ENCODE results near the gene ZNF750.

ZNF750 gene

DNA sequence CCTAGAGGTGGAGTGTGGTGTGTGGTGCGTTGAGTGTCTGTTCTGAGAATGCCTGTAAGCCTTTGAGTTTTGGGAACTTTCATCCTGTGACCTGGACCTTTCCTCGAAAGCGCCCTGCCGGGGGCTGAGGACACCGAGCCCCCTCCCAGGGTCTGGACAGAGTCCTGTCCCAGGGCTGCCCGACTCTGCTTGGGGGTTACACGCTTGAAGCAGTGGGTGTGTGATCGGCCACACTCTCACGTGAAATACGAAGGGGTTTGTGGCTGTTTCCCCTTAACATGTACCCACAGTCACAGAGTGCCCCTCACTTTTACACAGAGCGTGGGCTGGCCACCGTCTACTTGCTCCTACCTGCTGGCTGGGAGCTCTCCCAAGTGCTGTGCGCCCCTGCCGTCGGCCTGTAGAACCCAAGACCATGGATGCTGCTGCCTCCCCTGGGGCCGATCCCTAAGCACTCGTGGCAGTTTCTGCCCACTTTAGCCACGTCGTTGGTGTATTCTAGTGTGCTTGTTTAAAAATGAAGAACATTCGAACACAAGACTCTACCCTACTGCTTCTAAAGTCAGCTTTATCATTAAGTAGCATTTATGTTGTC, 6.8 kb downstream of the ZNF750 start:
- no peak for DNase-seq

DNA sequence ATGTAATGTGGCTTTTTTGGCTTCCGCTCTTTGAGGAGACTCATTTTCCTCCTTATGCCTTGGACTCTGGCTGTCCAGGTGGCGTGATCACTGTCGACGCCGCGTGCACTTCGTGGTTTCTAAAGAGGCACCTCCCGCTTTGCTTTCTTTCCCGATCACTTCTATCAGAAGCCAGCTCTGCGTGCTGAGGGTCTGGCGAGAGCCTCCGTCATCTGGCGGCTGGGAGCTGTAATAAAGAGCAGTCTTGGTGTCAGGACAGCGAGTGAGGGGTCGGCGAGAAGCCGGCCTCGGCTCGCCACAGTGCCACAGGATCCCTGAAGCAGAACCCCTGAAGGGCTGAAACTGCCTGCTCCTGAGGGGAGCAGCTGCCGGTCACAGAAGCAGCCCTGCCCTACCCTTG, 7.4 kb downstream of the ZNF750 start:
- no peak for DNase-seq

DNA sequence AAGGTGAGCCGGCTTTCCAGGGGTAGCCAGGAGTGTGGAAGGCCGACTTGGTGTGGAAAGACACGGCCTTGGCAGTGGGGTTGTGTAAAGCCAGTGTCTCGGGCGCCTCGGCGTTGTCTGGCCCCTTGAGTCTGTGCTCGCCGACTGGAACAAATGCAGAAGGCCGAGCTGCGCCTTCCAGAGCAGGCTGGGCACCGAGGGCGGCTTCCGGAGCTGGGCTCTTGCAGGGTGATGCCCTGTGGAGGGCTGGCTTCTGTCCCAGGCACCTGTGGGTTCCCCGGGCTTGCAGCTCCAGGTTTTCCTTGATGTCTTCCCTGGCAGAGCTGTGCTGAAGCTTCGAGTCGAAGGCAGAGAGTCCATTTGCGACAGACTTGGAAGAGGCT, 8.0 kb downstream of the ZNF750 start:
- no peak for DNase-seq

DNA sequence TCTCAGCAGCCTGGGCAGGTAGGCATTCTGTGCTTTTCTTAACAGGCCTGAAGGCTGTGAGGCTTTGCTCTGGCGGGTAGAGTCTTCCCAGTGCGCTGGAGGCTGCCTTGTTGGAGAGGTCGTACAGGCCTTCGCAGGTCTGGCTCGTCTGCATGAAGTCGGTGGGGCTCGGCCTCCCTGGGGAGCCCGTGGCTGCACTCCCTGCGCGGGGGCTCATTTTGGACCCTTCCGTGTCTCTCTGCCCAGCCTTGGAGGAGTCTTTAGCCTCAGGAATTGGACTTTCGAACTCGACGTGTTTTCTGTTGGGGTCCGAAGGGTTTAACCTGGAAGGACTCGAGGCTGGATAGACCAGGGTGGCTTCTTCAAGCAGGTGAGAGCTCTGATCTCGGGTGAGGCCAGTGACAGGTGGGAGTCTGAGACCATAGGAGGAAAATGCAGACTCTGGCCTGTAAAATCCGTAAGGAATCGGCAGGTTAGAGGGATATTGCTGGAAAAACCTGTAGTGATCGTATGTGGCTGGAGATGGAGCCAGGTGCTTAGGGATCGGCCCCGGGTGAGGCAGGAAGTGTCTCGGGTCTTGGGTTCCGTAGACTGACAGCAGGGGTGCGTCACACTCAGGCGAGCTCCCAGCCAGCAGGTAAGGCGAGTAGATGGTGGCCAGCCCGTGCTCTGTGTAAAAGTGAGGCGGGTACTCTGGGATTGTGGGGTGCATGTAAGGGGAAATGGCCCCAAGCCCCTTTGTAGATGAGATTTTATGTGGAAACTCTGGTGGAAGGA, 8.6 kb downstream of the ZNF750 start:
- no peak for DNase-seq

DNA sequence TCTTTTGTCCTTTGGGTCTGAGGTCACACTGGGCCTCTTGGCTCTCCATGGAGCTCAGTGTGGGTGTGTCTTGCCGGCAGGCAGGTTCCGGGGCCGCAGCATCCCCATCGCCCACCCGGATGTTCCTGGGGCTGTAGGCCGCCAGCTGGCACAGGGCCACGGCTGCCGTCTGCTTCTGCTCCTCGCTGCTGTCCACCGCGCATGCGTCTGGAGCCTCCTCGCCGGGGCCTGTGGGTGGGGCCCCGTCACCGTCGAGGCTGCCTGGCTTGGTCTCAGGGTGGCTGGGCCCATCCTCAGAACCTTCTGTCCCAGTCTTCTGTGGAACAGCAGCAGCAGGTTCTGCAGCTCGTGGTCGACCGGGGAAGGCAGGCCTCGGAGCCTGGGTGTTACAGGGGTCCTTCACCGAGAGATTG, 9.6 kb downstream of the ZNF750 start:
- DNase-seq, result no peak

DNA sequence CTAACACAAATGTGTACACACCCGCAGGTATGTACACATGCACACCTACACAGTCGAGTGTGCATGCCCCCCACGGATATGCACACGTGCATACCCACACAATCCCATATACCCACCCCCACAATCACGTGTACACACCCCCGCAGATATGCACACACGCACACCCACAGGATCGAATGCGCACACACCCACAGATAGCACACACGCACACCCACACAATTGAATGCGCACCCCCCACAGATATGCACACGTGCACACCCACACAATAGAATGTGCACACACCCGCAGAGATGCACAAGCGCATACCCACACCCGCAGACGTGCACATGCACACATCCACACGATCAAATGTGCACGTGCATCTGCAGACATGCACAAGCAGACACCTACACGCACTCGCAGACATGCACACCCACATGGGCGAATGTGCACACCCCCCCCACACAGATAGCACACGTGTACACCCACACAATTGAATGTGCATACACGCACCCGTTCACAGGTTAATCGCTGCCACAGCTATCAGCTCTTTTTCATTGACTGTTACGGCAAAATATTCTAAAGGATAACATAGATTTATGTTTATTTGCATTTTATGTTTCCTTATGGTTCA, 10.8 kb downstream of the ZNF750 start:
- DNase-seq, result no peak

DNA sequence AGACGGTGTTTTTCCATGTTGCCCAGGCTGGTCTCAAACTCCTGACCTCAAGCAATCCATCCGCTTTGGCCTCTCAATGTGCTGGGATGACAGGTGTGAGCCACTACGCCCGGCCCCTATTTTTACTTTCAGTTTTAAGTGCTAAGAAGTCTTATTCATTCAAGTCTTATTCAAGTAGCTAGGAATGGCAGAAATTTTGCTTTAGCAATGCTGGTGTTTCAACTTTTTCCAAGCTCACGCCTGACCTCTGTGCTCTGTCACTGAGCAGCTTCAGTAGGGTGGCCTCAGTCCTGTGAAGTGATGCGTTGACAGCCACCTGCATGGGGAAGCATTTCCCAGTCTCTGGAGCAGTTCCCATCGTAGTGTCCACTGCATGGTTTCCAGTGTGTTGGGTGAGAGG, 12.9 kb downstream of the ZNF750 start:
- DNase-seq, result no peak

DNA sequence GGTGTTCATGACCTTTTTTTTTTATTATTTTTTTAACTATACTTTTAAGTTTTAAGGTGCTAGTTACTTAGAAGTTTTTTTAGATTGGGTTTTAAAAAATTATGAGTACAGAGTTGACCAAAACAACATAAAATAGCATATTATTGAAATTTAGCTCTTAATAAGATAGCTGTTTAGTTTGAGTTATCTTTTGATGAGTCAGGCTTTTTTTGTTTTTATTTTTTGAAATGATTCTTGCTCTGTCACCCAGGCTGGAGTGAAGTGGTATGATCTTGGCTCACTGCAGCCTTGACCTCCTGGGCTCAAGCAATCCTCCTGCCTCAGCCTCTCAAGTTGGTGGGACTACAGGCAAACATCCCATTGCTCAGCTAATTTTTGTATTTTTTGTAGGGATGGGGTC, 13.6 kb downstream of the ZNF750 start:
- no peak for DNase-seq

DNA sequence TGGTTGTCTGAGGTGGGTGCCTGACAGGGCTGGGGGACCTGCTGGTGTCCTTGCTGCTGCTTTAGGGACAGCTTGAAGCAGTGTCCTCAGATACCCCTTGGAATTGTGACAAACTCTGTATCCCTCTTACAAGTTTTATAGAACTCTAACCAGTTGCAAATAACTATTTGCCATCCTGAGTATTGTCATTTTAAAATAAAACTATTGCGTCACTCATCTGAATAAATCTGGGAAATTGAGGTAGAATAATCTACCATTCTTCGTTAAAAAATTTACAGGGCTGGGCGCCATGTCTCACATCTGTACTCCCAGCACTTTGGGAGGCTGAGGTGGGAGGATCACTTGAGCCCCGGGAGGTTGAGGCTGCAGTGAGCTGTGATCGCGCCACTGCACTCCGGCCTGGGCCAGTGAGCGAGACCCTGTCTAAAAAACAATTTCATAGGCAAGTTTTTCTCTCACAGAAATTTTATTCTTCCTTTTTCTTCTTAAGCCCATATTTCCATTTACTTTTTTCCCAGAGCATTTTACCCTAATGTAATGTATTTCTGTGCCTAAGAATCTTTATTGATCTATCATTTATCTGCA, 14.2 kb downstream of the ZNF750 start:
- DNase-seq, result no peak

DNA sequence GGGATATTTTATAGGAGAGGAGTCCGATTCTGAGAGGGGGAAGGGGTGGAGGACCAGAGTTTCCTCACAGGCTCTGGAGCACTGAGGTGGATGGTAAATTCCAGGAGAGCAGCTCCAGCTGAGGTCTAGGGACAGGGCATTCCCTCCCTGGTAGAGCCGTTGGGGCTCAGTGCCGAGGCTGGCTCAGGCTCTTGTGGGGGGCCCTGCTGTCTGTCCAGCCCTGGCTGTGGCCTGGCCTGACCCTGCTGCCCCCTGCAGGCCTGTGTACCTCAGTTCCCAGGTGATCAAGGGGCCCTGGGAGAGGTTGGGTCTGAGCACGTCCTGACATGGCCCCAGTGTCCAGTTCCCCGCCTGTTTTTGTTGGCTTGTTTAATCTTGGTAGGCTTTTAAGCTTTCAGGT, 16.8 kb downstream of the ZNF750 start:
- no peak for DNase-seq

DNA sequence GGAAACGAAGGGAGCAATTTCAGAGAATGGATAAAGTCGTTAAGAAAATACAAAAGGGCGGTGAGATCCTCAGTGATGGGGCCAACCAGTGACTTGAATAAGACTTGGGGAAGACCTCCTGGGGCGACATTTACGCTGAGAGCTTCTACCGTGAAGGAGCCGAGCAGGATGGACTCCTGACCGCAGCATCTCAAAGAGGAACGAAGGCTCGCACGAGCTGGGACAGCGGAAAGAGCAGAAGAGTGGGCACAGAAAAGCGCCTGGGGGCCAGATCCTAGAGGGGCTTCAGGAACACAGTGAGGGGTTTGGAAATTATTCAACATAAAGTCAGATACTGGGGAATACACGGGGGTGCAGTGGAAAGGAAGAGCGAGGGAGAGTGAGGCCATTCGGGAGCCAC, 17.5 kb downstream of the ZNF750 start:
- DNase-seq, result no peak

DNA sequence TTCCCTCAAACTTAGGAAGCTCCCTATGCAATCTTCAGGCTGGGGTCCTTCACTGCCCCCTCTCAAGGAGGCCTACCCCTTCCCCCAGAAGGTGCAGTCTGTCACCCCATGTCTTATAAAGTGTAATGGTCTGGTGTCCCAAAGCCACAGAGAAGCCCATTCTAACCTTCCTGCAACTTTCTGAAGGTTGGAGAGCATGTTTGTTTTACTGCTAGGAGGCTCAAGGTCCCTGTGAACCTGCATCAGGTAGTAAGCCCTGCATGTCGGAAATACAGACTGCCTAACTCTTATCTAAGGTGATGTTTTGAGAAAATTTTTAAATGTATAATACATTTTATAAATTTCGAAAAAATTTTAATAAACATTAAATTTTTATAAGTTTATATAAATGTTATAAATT, 18.3 kb downstream of the ZNF750 start:
- no peak for DNase-seq

DNA sequence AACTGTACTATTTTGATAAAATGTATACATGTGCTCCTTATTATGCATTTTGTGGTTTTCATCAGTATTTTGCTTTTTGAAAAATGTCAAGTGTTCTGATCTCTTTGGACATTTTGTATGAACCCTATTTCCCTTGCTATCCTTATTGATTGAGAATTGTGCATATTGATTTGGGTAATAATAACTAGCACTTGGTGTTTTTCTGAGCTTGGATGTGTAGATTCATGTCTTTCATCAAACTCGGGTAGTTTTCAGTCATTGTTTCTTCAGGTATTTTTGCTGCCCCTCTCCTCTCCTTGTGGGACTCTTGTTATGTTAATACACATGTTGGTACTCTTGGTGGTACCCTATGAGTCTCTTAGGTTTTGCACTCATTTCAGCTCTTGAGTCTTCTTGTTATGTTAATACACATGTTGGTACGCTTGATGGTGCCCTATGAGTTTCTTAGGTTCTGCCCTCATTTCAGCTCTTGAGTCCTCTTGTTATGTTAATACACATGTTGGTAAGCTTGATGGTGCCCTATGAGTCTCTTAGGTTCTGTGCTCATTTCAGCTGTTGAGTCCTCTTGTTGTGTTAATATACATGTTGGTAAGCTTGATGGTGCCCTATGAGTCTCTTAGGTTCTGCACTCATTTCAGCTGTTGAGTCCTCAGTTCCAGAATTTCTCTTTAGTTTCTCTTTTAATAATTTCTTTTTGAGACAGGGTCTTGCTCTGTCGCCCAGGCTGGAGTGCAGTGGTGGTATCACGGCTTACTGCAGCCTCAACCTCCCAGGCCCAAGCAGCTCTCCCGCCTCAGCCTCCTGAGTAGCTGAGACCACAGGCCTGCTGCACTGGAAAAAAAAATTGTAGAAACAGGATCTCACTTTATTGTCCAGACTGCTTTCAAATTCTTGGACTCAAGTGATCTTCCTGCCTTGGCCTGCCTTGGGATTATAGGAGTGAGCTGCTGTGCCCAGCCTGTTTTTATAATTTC, 19.3 kb downstream of the ZNF750 start:
- DNase-seq, result no peak

DNA sequence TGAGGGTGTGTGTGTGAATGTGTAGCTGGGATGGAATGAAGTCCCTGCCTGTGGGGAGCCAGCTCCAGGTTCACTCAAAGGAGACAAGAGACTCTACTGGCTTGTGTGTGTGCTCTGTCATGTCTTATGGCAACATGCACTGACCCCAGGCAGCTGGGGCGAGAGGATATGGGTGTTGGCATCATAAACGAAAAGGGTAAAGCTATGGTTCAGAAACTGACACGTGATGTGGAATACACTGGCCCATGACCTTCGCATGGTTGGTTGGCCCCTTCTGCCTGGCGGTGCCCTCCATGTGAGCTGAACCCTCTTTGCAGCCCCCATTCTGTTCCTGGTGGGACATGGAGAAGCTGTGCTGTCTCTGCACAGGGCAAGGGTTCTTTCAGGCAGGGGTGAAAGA, 21.9 kb downstream of the ZNF750 start:
- DNase-seq, result no peak

DNA sequence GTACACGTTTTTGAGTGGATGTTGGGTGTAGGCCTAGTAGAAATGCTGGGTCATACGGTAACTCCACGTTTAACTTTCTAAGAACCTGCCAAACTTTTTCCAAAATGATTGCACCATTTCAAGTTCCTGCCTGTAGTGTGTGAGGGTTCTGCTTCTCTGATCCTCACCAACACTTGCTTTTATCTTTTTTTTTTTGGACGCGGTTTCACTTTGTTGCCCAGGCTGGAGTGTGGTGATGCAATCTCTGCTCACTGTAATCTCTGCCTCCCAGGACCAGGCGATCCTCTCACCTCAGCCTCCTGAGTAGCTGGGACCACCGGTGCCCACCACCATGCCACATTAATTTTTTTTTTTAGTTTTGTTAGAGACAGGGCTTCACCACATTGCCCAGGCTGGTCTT, 23.5 kb downstream of the ZNF750 start:
- no peak for DNase-seq

DNA sequence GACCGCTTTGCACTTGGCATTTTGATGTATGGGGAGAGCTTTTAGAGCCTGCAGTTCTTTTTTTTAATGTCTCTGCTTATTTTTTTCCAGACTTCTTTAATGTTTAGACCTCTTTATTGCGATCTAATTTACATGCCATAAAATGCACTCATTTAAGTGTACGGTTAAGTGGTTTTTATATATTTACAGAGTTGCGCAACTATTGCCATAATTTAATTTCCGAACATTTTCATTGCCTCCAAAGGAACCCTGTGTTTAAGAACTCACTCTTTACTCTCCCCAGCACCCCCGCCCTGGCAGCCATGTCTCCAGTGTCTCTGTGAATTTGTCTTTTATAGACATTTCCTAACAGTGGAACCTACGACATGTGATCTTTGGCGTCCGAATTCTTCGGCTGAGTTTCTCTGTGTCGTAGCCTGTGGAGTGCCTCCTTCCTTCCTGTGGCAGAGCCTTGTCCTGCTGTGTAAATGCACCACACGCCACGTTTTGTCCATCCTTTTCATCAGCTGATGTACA, 24.0 kb downstream of the ZNF750 start:
- no peak for DNase-seq

DNA sequence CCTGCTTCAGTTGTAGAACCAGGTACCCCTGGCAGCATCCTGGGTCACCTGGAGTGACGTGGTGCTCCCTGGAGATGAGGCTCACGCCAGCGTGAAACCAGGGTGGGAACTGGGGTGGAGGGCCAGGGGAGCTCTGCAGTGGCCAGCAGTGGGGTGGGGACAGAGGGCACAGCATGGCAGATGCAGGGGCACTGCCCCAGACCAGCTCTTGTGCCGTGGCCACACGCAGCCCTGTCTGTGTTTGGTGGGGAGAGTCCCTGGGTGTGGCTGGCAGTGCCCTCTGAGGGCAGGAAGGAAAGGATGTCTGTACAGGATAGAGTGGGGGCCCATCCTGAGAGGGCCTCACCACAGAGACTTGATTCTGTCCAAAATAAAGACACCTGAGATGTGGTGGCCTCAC, 24.5 kb downstream of the ZNF750 start:
- DNase-seq, result no peak

DNA sequence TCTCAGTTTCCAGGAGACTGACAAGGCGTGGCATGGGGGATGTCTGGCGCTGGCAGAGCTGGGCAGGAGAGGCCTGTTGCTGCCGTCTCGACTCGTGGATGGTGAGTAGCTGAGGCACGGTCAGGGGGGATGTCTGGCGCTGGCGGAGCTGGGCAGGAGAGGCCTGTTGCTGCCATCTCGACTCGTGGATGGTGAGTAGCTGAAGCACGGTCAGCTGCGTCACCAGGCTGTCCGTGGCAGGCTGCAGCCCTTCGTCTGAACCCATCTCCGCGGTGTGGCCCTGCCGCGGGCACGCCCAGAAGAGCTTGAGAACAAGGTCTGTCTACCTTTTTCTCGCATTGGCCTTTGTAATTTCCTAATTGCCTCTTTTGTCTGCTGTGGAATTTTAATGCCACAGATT, 25.0 kb downstream of the ZNF750 start:
- DNase-seq, result no peak

DNA sequence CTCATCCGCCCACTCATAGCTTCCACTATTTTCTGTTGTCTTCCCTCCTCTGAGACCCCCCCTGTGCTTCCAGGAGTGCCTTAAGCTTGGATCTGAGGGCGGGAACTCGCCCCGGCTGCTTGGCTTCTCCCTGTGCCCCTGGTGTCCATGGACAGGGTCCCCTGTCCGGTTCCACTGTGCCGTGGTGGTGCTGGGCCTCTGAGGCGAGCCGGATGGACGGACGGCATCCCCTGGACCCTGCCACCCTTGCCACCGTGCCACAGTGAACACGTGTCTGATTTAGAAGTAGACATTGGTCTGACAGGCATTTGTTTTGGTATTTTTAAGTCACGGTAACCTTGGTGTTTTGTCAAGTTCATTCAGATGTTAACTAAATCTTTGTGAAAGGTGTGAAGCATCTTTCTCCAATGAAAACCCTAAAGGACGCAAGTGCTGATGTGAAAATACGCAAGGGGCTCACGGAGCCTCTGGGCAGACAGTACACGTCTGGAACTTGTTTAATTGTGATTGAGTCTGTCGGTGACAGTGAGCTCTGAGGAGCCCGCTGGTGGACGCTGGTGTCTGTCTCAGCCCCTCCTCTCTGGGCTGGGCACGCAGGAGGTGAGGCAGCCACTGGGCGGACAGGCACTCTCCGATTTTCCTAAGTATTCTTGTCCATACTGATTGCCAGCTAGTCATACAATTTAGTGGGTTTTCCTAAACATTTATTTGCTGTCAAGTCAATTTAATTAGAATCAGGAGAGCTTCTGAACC, 26.3 kb downstream of the ZNF750 start:
- DNase-seq, result no peak

DNA sequence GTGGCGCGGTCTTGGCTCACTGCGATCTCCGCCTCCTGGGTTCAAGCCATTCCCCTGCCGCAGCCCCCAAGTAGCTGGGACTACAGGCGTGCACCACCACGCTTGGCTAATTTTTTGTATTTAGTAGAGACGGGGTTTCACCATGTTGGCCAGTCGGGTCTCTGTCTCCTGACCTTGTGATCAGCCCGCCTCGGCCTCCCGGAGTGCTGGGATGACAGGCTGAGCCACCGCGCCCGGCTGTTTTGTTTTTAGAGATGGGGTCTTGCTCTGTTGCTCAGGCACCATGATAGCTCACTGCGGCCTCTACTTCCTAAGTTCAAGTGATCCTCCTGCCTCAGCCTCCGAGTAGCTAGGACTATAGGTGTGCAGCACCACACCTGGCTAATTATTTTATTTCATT, 27.2 kb downstream of the ZNF750 start:
- DNase-seq, result no peak

DNA sequence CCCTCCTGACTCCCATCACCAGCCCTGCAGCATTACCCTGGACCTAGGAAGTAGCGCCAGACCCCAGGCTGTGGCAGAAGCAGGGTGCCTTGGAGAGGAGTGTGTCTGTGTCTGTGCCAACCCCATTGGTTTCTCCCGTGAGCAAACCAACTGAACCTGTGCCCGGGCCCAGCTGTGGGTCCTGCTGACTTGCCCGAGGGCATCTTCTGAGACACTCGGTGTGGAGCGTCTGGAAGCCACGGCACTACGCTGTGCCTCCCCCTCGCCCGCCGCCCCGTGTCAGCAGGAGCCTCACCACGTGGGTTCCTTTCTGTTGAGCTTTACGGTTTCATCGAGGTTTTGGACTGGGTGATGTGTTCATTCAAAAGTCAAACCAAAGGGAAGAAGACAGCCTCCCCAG, 27.8 kb downstream of the ZNF750 start:
- no peak for DNase-seq
